Right atrium auricular region (tissue), 2 donors: ENCODE data around the gene RAX. TPM values are rescaled to one million over a fixed set of nuclear protein-coding genes. Genes with fewer than 3 reads are reported as not detected.
A peak's percentile ranks its signal among the peaks of the same experiment; 100 is the strongest.
"Not testable (repeated sequence)": the region's sequence is repeated elsewhere in the genome, so short reads cannot be mapped to it uniquely, and the experiment has no call there.

Experiments used
- DNase-seq: peaks from one replicate; pipeline ENCODE4 v3.0.0-alpha.2; 2019; ENCODE audit warnings: low spot score
- H3K27ac ChIP-seq, 2 donors: fragments of 200-600 bp; sonication (generic); 1 replicate in 1 of 2; 2 replicates in 1 of 2; pipeline ENCODE4 v1.5.1; 2016 to 2019
- H3K27me3 ChIP-seq, 2 donors: fragments of 200-600 bp; sonication (generic); one replicate each; pipeline versions ENCODE4 v1.5.1 to v1.6.0; 2017 to 2019
- H3K36me3 ChIP-seq: fragments of 200-600 bp; sonication (generic); one replicate; pipeline ENCODE4 v1.5.1; 2016
- H3K4me1 ChIP-seq, 2 donors: fragments of 200-600 bp; sonication (generic); one replicate each; pipeline versions ENCODE4 v1.5.1 to v1.6.0; 2017 to 2019
- H3K4me3 ChIP-seq, 2 donors: fragments of 200-600 bp; sonication (generic); 1 replicate in 1 of 2; 2 replicates in 1 of 2; pipeline ENCODE4 v1.5.1; 2017 to 2019; ENCODE audit warnings: mild to moderate bottlenecking in 1 of 2, moderate library complexity in 1 of 2
- H3K9me3 ChIP-seq, 2 donors: fragments of 200-600 bp; sonication (generic); one replicate each; pipeline ENCODE4 v1.5.1; 2019
- CTCF ChIP-seq, 2 donors: fragments of 200-600 bp; sonication (generic); IDR thresholded peaks; one replicate each; pipeline ENCODE4 v1.5.1; 2019; ENCODE audit warnings: antibody characterized with exemption in 2 of 2
- total RNA-seq, 2 donors: library from RNA; depleted of rRNA; stranded (reverse); fragments of >200 nt; gene quantifications; one replicate each; pipeline ENCODE4 v1.1.0, GENCODE V29; 2016

Gene RAX
- total RNA-seq, 2 donors from 2014 or later = not detected

GRCh38 chr18:59265974-59266369 is 7.3 kb downstream of the RAX start:
- H3K4me3 ChIP-seq = no peak overlapping the region
- H3K27ac ChIP-seq = no peak overlapping the region
- no peak for DNase-seq
- peaks cover 13 to 52% of the 10 kb centered on the region in 2 donors for H3K27me3 ChIP-seq
- TF ChIP-seq CTCF (IDR thresholded peaks at IDR 0.05) = no peak
- H3K4me1 ChIP-seq = peaks cover 0 to 31% of the 10 kb centered on the region in 2 donors
- H3K36me3 ChIP-seq = no peaks in the 10 kb centered on the region
- no peaks in the 10 kb centered on the region for H3K9me3 ChIP-seq

GRCh38 chr18:59265246-59265973 is 7.8 kb downstream of the RAX start:
- Histone ChIP-seq H3K27me3 (peaks cover 12 to 46% of the 10 kb centered on the region in 2 donors), H3K9me3 (no peaks in the 10 kb centered on the region), H3K27ac (no peak overlapping the region)

DNA sequence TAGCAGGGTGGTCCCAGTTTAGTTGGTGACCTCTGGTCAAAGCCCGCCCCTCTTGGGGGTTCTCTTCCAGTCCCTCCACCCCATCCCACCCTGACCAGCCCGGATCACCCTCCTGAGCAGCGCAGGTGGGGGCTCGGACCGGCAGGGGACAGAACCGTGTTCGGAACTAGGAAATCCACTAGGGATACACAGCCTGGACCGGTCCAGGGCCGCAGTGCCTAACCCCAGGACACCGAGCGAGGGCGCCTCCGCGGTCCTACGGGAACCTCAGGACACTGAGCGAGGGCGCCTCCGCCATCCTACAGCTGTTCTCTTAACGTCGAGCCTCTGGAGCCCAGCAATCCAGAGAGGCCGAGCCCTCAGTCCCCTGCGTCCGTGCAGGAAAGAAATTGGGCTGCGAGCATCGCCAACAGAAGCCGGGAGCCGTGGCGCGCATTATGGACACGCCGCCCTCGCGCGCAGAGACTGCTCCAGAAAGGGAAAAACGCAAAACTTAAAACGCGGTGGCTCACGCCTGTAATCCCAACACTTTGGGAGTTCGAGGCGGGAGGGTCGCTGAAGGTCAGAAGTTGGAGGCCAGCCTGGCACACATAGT is 8.5 kb downstream of the RAX start:
- no peaks in the 10 kb centered on the region for H3K36me3 ChIP-seq
- peak overlapping the region in 1 of 2 donors; percentile 31 for H3K4me3 ChIP-seq
- H3K9me3 ChIP-seq = no peaks in the 10 kb centered on the region
- peaks cover 0 to 31% of the 10 kb centered on the region in 2 donors for H3K4me1 ChIP-seq
- no peak for TF ChIP-seq CTCF (IDR thresholded peaks at IDR 0.05)
- peaks cover 10 to 39% of the 10 kb centered on the region in 2 donors for H3K27me3 ChIP-seq
- DNase-seq = no peak
- H3K27ac ChIP-seq = no peak overlapping the region

More at GRCh38 chr18:59265246-59265973, 7.8 kb downstream of the RAX start:
- Histone ChIP-seq H3K4me3 (peak overlapping the region in 1 of 2 donors; percentile 31), H3K4me1 (peaks cover 0 to 31% of the 10 kb centered on the region in 2 donors), H3K36me3 (no peaks in the 10 kb centered on the region)
- no peak for TF ChIP-seq CTCF (IDR thresholded peaks at IDR 0.05)
- no peak for DNase-seq

DNA sequence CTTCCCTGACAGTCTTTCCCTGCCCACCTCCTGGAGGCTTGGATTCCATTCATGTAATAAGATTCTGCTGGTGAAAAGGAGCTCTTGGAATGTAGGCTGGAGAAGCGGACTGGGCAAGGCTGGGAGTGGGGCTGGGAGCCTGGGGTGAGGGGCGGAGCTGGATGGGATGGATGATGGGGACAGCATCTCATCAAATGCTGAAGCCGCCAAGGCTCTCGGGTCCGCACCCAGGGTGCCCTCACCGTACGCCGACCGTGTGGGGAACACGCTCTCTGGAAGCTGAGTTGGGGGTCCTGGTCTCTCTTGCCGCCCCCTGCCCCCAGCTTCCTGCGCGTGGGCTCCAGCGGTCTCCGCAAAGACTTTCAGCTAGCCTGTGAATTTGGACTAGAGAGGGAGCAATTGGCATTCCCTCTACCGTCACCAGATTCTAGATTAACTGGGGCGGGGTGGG is 9.1 kb downstream of the RAX start:
- no peak overlapping the region for H3K27ac ChIP-seq
- peaks cover 0 to 28% of the 10 kb centered on the region in 2 donors for H3K4me1 ChIP-seq
- H3K27me3 ChIP-seq = peaks cover 8 to 39% of the 10 kb centered on the region in 2 donors
- no peak overlapping the region for H3K4me3 ChIP-seq
- no peaks in the 10 kb centered on the region for H3K36me3 ChIP-seq
- DNase-seq = no peak
- H3K9me3 ChIP-seq = no peaks in the 10 kb centered on the region
- TF ChIP-seq CTCF (IDR thresholded peaks at IDR 0.05) = no peak

- Histone ChIP-seq H3K4me3 (no peak overlapping the region), H3K27me3 (peaks cover 6 to 36% of the 10 kb centered on the region in 2 donors), H3K9me3 (no peaks in the 10 kb centered on the region), H3K36me3 (no peaks in the 10 kb centered on the region), H3K4me1 (peaks cover 0 to 24% of the 10 kb centered on the region in 2 donors), H3K27ac (no peak overlapping the region)
- TF ChIP-seq CTCF (IDR thresholded peaks at IDR 0.05) = no peak
- no peak for DNase-seq
Measured at GRCh38 chr18:59263661-59264060, 9.6 kb downstream of the RAX start.

DNA sequence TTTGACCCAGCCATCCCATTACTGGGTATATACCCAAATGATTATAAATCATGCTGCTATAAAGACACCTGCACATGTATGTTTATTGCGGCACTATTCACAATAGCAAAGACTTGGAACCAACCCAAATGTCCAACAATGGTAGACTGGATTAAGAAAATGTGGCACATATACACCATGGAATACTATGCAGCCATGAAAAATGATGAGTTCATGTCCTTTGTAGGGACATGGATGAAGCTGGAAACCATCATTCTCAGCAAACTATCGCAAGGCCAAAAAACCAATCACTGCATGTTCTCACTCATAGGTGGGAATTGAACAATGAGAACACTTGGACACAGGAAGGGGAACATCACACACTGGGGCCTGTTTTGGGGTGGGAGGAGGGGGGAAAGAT is 11.0 kb downstream of the RAX start:
- peaks cover 0 to 23% of the 10 kb centered on the region in 2 donors for H3K27me3 ChIP-seq

GRCh38 chr18:59261842-59262241 is 11.4 kb downstream of the RAX start:
- peaks cover 0 to 23% of the 10 kb centered on the region in 2 donors for H3K27me3 ChIP-seq
- not testable (repeated sequence) for DNase-seq, H3K9me3 ChIP-seq, H3K4me3 ChIP-seq, H3K36me3 ChIP-seq, H3K27ac ChIP-seq
- H3K4me1 ChIP-seq = peaks cover 0 to 12% of the 10 kb centered on the region in 2 donors

More for the DNA sequence above, 11.0 kb downstream of the RAX start:
- not testable (repeated sequence) for H3K27ac ChIP-seq, H3K9me3 ChIP-seq, H3K4me3 ChIP-seq, DNase-seq, H3K36me3 ChIP-seq
- peaks cover 0 to 12% of the 10 kb centered on the region in 2 donors for H3K4me1 ChIP-seq

DNA sequence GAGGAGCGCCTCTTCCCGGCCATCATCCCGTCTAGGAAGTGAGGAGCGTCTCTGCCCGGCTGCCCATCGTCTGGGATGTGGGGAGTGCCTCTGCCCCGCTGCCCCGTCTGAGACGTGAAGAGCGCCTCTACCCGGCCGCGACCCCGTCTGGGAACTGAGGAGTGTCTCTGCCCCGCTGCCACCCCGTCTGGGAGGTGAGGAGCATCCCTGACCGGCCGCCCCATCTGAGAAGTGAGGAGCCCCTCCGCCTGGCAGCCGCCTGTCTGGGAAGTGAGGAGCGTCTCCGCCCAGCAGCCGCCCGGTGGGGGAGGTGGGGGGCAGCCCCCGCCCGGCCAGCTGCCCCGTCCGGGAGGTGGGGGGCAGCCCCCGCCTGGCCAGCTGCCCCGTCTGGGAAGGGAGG is 17.8 kb downstream of the RAX start:
- H3K27me3 ChIP-seq, H3K4me3 ChIP-seq, H3K36me3 ChIP-seq, H3K27ac ChIP-seq, H3K4me1 ChIP-seq, DNase-seq, H3K9me3 ChIP-seq: not testable (repeated sequence)
